GM10248 (cell line): ENCODE results near the gene TSPAN14.

Experiments
- CTCF ChIA-PET: fragments of 300-600 bp; sonication (Branson Sonifier 250); formaldehyde crosslinking; extraction: SDS; loops from one replicate; lab custom pipeline; 2021; ENCODE audit warnings: antibody characterized with exemption; lab: Yijun Ruan, JAX
- POLR2A ChIA-PET: fragments of 350-650 bp; sonication (Branson Sonifier 250); formaldehyde crosslinking; extraction: SDS; loops from one replicate; lab custom pipeline; 2020; ENCODE audit warnings: antibody characterized with exemption; lab: Yijun Ruan, JAX
- DNase-seq: peaks from one replicate; pipeline ENCODE4 v3.0.0; 2012; ENCODE audit errors: extremely low spot score
- TF ChIP-seq, protein P1 (sequence below): IDR thresholded peaks from 2 replicates; pipeline ENCODE4 v1.5.1; 2012; ENCODE audit warnings: mild to moderate bottlenecking, low read depth; ENCODE audit errors: extremely low read depth, missing control alignments, control extremely low read depth

Gene TSPAN14

GRCh38 chr10:80457554-80458262 is 3.6 kb downstream of the TSPAN14 start:
- no peak for DNase-seq
- CTCF ChIA-PET: interaction anchor here (1.3 to 50.4 kb wide), 6 partner anchors 8 to 51 kb away, joined by 4 to 1060 read pairs (median 12); no protein-coding TSS in a partner anchor
- TF ChIP-seq, protein P1, sequence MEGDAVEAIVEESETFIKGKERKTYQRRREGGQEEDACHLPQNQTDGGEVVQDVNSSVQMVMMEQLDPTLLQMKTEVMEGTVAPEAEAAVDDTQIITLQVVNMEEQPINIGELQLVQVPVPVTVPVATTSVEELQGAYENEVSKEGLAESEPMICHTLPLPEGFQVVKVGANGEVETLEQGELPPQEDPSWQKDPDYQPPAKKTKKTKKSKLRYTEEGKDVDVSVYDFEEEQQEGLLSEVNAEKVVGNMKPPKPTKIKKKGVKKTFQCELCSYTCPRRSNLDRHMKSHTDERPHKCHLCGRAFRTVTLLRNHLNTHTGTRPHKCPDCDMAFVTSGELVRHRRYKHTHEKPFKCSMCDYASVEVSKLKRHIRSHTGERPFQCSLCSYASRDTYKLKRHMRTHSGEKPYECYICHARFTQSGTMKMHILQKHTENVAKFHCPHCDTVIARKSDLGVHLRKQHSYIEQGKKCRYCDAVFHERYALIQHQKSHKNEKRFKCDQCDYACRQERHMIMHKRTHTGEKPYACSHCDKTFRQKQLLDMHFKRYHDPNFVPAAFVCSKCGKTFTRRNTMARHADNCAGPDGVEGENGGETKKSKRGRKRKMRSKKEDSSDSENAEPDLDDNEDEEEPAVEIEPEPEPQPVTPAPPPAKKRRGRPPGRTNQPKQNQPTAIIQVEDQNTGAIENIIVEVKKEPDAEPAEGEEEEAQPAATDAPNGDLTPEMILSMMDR: no peak
- POLR2A ChIA-PET: no interaction called here

- TF ChIP-seq, protein P1: no peak
- ChIA-PET CTCF (interaction anchor here (1.2 to 50.4 kb wide), 5 partner anchors 9 to 139 kb away, joined by 4 to 1060 read pairs (median 10); no protein-coding TSS in a partner anchor), POLR2A (no interaction called here)
- no peak for DNase-seq
Measured at GRCh38 chr10:80458263-80458625, 4.1 kb downstream of the TSPAN14 start.

GRCh38 chr10:80458638-80459037 is 4.5 kb downstream of the TSPAN14 start:
- TF ChIP-seq, protein P1: no peak
- CTCF ChIA-PET: interaction anchor here (0.6 to 50.4 kb wide), 8 partner anchors 9 to 138 kb away, joined by 3 to 1060 read pairs (median 8); no protein-coding TSS in a partner anchor
- no peak for DNase-seq
- POLR2A ChIA-PET: interaction anchor here (0.6 to 1.1 kb wide), 3 partner anchors 9 to 412 kb away, joined by 3 read pairs; no protein-coding TSS in a partner anchor

GRCh38 chr10:80459047-80459865 is 5.1 kb downstream of the TSPAN14 start:
- ChIA-PET CTCF (interaction anchor here (0.6 to 50.4 kb wide), 10 partner anchors 8 to 138 kb away, joined by 3 to 1060 read pairs (median 6); no protein-coding TSS in a partner anchor), POLR2A (interaction anchor here (0.6 to 1.1 kb wide), 3 partner anchors 10 to 411 kb away, joined by 3 read pairs; no protein-coding TSS in a partner anchor)
- peak; percentile 73 for DNase-seq
- TF ChIP-seq, protein P1: no peak

GRCh38 chr10:80460399-80461207 is 6.5 kb downstream of the TSPAN14 start:
- TF ChIP-seq, protein P1: no peak
- POLR2A ChIA-PET: interaction anchor here (0.5 kb wide), 1 partner anchor 22 kb away, joined by 7 read pairs; no protein-coding TSS in a partner anchor
- DNase-seq: no peak
- CTCF ChIA-PET: interaction anchor here (1.5 to 50.4 kb wide), 6 partner anchors 10 to 48 kb away, joined by 4 to 1060 read pairs (median 22); no protein-coding TSS in a partner anchor
